Endothelial cell of umbilical vein (primary cell): ENCODE results near the gene CCNL2. TPM values are rescaled to one million over a fixed set of nuclear protein-coding genes. Genes with fewer than 3 reads are reported as not detected.

ENCODE experiments used
- BruUV-seq: library from RNA; stranded (reverse); fragments of 400-500 nt; replicated peaks from 2 replicates; lab custom pipeline; 2021; lab: Mats Ljungman, UMichigan
- CTCF ChIA-PET: fragments of 300-600, 350-600 bp; sonication (Branson Sonifier 250); formaldehyde crosslinking; loops from one replicate; lab custom pipeline; 2021; ENCODE audit warnings: antibody characterized with exemption, inconsistent platforms; lab: Charles Lee
- POLR2A ChIA-PET: fragments of 300-600, 350-600 bp; sonication (Branson Sonifier 250); formaldehyde crosslinking; loops from one replicate; lab custom pipeline; 2021; ENCODE audit warnings: antibody characterized with exemption, inconsistent platforms; lab: Charles Lee
- DNase-seq: peaks from one replicate; pipeline ENCODE4 v3.0.0-alpha.2; 2011; ENCODE audit warnings: low read depth, low spot score
- FAIRE-seq: peaks from 2 replicates; lab custom pipeline; 2011; peaks lifted over from hg19 to GRCh38; lab: Jason Lieb, UNC
- H2AFZ ChIP-seq: 2 replicates; pipeline ENCODE4 v1.6.0; 2012; ENCODE audit warnings: low read depth, low read length, control low read depth, inconsistent platforms
- H3K27ac ChIP-seq: 2 replicates; pipeline ENCODE4 v1.5.1; 2011; ENCODE audit warnings: low read depth, mild to moderate bottlenecking, control low read depth, low read length, moderate library complexity; ENCODE audit not compliant: insufficient read depth
- H3K27me3 ChIP-seq, 2 experiments: 2 replicates each; pipeline versions ENCODE4 v1.6.0 to v1.6.1; 2011; ENCODE audit warnings: low read length in 2 of 2, mixed read lengths in 1 of 2; ENCODE audit not compliant: control insufficient read depth in 2 of 2, insufficient read depth in 2 of 2
- H3K36me3 ChIP-seq, 2 experiments: 2 replicates in 1 of 2; 3 replicates in 1 of 2; pipeline ENCODE4 v1.5.1; 2011; ENCODE audit warnings: low read length in 2 of 2, mild to moderate bottlenecking in 1 of 2, moderate library complexity in 1 of 2; ENCODE audit not compliant: control insufficient read depth in 2 of 2, insufficient read depth in 2 of 2; ENCODE audit errors: extremely low read depth in 1 of 2
- H3K4me1 ChIP-seq: 3 replicates; pipeline ENCODE4 v1.5.1; 2011; ENCODE audit warnings: mild to moderate bottlenecking, low read length; ENCODE audit not compliant: control insufficient read depth, insufficient read depth; ENCODE audit errors: extremely low read depth
- H3K4me2 ChIP-seq: 2 replicates; pipeline ENCODE4 v1.6.1; 2011; ENCODE audit warnings: low read length, control low read depth, mixed read lengths; ENCODE audit not compliant: insufficient read depth
- H3K4me3 ChIP-seq, 3 experiments: fragments of 200-600 bp in 1 of 3; sonication (generic), shearing (Covaris generic) in 1 of 3; replicated peaks in 1 of 3; 2 replicates each; pipeline ENCODE4 v1.5.1; 2011 to 2016; ENCODE audit warnings: control low read depth in 3 of 3, low read length in 3 of 3, mild to moderate bottlenecking in 2 of 3, inconsistent platforms in 1 of 3, low read depth in 1 of 3, moderate library complexity in 1 of 3; ENCODE audit not compliant: insufficient read depth in 1 of 3
- H3K79me2 ChIP-seq: 2 replicates; pipeline ENCODE4 v1.6.0; 2012; ENCODE audit warnings: low read length, inconsistent platforms; ENCODE audit not compliant: control insufficient read depth, insufficient read depth
- H3K9ac ChIP-seq: replicated peaks from 2 replicates; pipeline ENCODE3; 2011; ENCODE audit warnings: low read length, control low read depth; ENCODE audit not compliant: insufficient read depth; ENCODE audit errors: extremely low read depth
- H3K9me1 ChIP-seq: replicated peaks from 3 replicates; pipeline ENCODE4 v1.6.0; 2011; ENCODE audit warnings: mild to moderate bottlenecking, low read length; ENCODE audit not compliant: control insufficient read depth, insufficient read depth; ENCODE audit errors: extremely low read depth
- H3K9me3 ChIP-seq: replicated peaks from 2 replicates; pipeline ENCODE4 v1.5.1; 2012; ENCODE audit warnings: low read length, inconsistent platforms; ENCODE audit not compliant: control insufficient read depth, insufficient read depth
- H4K20me1 ChIP-seq: replicated peaks from 2 replicates; pipeline ENCODE3; 2011; ENCODE audit warnings: mild to moderate bottlenecking, low read length; ENCODE audit not compliant: control insufficient read depth, insufficient read depth; ENCODE audit errors: extremely low read depth
- EZH2 ChIP-seq: IDR thresholded peaks from 2 replicates; pipeline ENCODE4 v1.6.1; 2012; ENCODE audit warnings: borderline replicate concordance, low read depth, mild to moderate bottlenecking, moderate library complexity, low read length, inconsistent platforms; ENCODE audit not compliant: severe bottlenecking
- FOS ChIP-seq: IDR thresholded peaks from 2 replicates; pipeline ENCODE4 v1.6.1; 2011; ENCODE audit warnings: mild to moderate bottlenecking, low read length, moderate library complexity, borderline replicate concordance; ENCODE audit not compliant: insufficient read depth
- GATA2 ChIP-seq: IDR thresholded peaks from 2 replicates; pipeline ENCODE4 v1.7.0; 2011; ENCODE audit warnings: low read depth, mild to moderate bottlenecking, moderate library complexity, mixed read lengths, low read length; ENCODE audit not compliant: insufficient read length, insufficient read depth
- JUN ChIP-seq: IDR thresholded peaks from 2 replicates; pipeline ENCODE4 v1.6.1; 2011; ENCODE audit warnings: borderline replicate concordance, low read depth; ENCODE audit not compliant: insufficient read length, insufficient read depth
- MYC ChIP-seq: IDR thresholded peaks from one replicate; pipeline ENCODE4 v1.6.1; 2011; ENCODE audit warnings: mild to moderate bottlenecking, low read depth, low read length
- POLR2A ChIP-seq: IDR thresholded peaks from 2 replicates; pipeline ENCODE4 v1.6.1; 2012; ENCODE audit warnings: low read depth, mild to moderate bottlenecking, control low read depth, low read length
- POLR2AphosphoS5 ChIP-seq: IDR thresholded peaks from 2 replicates; pipeline ENCODE4 v1.6.1; 2012; ENCODE audit warnings: low read depth, mild to moderate bottlenecking, control low read depth, low read length, moderate library complexity; ENCODE audit not compliant: insufficient read depth
- dilution Hi-C: fragments of 300-500 bp; cut with MboI; formaldehyde crosslinking; loops from one replicate; pipeline ENCODE4 v1.15.0; 2019; ENCODE audit warnings: low sequenced_read_pairs; ENCODE audit not compliant: extremely low pct_ligation_motif_present
- intact Hi-C: fragments of 100-400 bp; cut with micrococcal nuclease; formaldehyde crosslinking; loops from one replicate; pipeline ENCODE4 v1.10.0; 2022
- polyA plus RNA-seq, 4 experiments: library from polyadenylated mRNA; depleted of rRNA in 3 of 4; stranded (reverse) in 3 of 4; unstranded in 1 of 4; fragments of >200 nt; gene quantifications; 2 replicates each; pipeline versions ENCODE4 v1.2.1 to v1.2.3, GENCODE V29; 2011 to 2012; ENCODE audit warnings: missing spikeins in 1 of 4
- total RNA-seq: library from RNA; stranded (reverse); gene quantifications from 2 replicates; pipeline ENCODE4 v1.2.3, GENCODE V29; 2021
- TF ChIP-seq, protein P1 (sequence below): IDR thresholded peaks from 2 replicates; pipeline ENCODE4 v1.6.1; 2011; ENCODE audit not compliant: insufficient read depth, insufficient read length
- TF ChIP-seq, protein P2 (sequence below), 2 donors: IDR thresholded peaks; 1 replicate in 1 of 2; 2 replicates in 1 of 2; pipeline ENCODE4 v1.5.1; 2011; ENCODE audit warnings: low read length in 2 of 2, mild to moderate bottlenecking in 2 of 2, moderate library complexity in 2 of 2, control low read depth in 1 of 2, inconsistent platforms in 1 of 2, low read depth in 1 of 2; ENCODE audit not compliant: insufficient read depth in 1 of 2; ENCODE audit errors: extremely low read depth in 1 of 2

Gene CCNL2
- total and polyA plus RNA-seq, 2 donors (not counting 3 experiments of a cell fraction or from before 2014, with no cell fraction given), result 188 to 209 TPM

DNA sequence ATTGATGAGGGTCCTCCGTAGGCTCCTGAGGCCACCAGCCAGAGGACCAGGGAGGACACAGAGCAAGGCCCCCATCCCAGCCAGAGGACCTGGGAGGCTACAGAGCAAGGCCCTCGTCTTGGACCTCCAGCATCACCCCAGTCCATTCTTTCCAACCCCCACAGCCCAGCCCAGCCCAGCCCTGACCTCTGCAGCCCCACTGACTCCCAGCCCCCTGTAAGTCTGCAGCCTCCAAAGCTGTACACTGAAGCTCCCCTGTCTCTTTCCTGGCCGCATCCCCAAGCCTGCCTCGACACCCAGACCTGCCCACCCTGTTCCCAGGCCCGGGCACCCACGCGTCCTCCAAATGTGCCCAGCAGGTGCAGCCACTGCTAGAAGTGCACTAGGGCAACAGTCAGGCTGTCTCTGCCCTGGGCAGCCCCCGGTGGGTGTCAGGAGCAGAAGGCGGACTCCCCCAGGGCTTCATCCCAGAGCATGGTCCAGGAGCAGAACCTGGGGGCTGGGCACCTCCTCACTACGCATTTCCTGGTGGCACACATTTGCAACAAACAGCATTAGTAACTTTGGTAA is 52.0 kb downstream of the CCNL2 start:
- DNase-seq, result no peak
- Histone ChIP-seq H4K20me1 (no peaks in the 10 kb centered on the region), H3K4me3 (no peak overlapping the region), H3K9me3 (no peaks in the 10 kb centered on the region), H3K9ac (no peak overlapping the region), H3K36me3 (no peaks in the 10 kb centered on the region), H3K4me2 (peak overlapping the region; percentile 78), H3K27me3 (no peaks in the 10 kb centered on the region), H3K27ac (no peak overlapping the region), H3K4me1 (peaks cover 10% of the 10 kb centered on the region), H3K79me2 (peaks cover 33% of the 10 kb centered on the region), H2AFZ (no peak overlapping the region), H3K9me1 (no peaks in the 10 kb centered on the region)
- CTCF ChIA-PET, result interaction anchor here (1.0 to 2.0 kb wide), 5 partner anchors 11 to 224 kb away, joined by 3 to 6 read pairs (median 4); no protein-coding TSS in a partner anchor
- dilution Hi-C loops, result no loop called here
- POLR2A ChIA-PET, result no interaction called here
- FAIRE-seq, result no peak
- TF ChIP-seq POLR2A (no peak), EZH2 (no peak), FOS (no peak), JUN (no peak), MYC (no peak), GATA2 (no peak), POLR2AphosphoS5 (no peak)
- TF ChIP-seq, protein P1, sequence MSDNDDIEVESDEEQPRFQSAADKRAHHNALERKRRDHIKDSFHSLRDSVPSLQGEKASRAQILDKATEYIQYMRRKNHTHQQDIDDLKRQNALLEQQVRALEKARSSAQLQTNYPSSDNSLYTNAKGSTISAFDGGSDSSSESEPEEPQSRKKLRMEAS, result no peak
- TF ChIP-seq, protein P2, sequence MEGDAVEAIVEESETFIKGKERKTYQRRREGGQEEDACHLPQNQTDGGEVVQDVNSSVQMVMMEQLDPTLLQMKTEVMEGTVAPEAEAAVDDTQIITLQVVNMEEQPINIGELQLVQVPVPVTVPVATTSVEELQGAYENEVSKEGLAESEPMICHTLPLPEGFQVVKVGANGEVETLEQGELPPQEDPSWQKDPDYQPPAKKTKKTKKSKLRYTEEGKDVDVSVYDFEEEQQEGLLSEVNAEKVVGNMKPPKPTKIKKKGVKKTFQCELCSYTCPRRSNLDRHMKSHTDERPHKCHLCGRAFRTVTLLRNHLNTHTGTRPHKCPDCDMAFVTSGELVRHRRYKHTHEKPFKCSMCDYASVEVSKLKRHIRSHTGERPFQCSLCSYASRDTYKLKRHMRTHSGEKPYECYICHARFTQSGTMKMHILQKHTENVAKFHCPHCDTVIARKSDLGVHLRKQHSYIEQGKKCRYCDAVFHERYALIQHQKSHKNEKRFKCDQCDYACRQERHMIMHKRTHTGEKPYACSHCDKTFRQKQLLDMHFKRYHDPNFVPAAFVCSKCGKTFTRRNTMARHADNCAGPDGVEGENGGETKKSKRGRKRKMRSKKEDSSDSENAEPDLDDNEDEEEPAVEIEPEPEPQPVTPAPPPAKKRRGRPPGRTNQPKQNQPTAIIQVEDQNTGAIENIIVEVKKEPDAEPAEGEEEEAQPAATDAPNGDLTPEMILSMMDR (IDR thresholded peaks at IDR 0.05; ENCODE audit: extremely low read depth in 1 of 2, insufficient read depth in 1 of 2, low read depth in 1 of 2, low read length in 2 of 2), result no peak
- no TSS peak for BruUV-seq
- intact Hi-C loops, result no loop called here
